GM23248 (cell line): ENCODE measurements around the gene GGTA1.

ENCODE experiments used
- EZH2 ChIP-seq: fragments of 200-600 bp; sonication (generic); IDR thresholded peaks from 2 replicates; pipeline ENCODE4 v1.6.1; 2018; ENCODE audit warnings: antibody characterized with exemption, mild to moderate bottlenecking; ENCODE audit not compliant: insufficient read depth, poor library complexity, severe bottlenecking
- EZH2phosphoT487 ChIP-seq: fragments of 200-600 bp; sonication (generic); IDR thresholded peaks from 2 replicates; pipeline ENCODE4 v1.6.1; 2018; ENCODE audit warnings: antibody characterized with exemption, moderate library complexity, mild to moderate bottlenecking, low read depth; ENCODE audit not compliant: insufficient read depth

- TF ChIP-seq EZH2 (no peak), EZH2phosphoT487 (no peak)
Observed at GRCh38 chr9:121499427-121500164, at the start of gene GGTA1.
